NCI-H2029 (cell line): ENCODE measurements around the gene KXD1.
"Not testable (repeated sequence)": the region's sequence is repeated elsewhere in the genome, so short reads cannot be mapped to it uniquely, and the experiment has no call there.

Experiments used
- DNase-seq: peaks from one replicate; lab custom pipeline; 2025; lab: John Stamatoyannopoulos, UW

KXD1 gene

GRCh38 chr19:18580311-18580710 is 22.6 kb downstream of the KXD1 start:
- DNase-seq: no peak

GRCh38 chr19:18586306-18586705 is 28.6 kb downstream of the KXD1 start:
- no peak for DNase-seq

GRCh38 chr19:18587561-18587960 is 29.9 kb downstream of the KXD1 start:
- peak; percentile 54 for DNase-seq

- DNase-seq: no peak
Measured at GRCh38 chr19:18587962-18588610, 30.4 kb downstream of the KXD1 start.

GRCh38 chr19:18588611-18589379 is 31.1 kb downstream of the KXD1 start, which contains the start of gene REX1BD:
TSS of gene REX1BD (plus strand) at chr19:18588798. CDS start at chr19:18588802, 4 bp downstream.
- DNase-seq: peak; percentile 67

- peak; percentile 66 for DNase-seq
Measured at GRCh38 chr19:18589380-18590272, 32.0 kb downstream of the KXD1 start.

GRCh38 chr19:18590273-18591272 is 32.9 kb downstream of the KXD1 start:
- DNase-seq: peak; percentile 93

- no peak for DNase-seq
Measured at GRCh38 chr19:18591735-18592385, 34.2 kb downstream of the KXD1 start.

- not testable (repeated sequence) for DNase-seq
Measured at GRCh38 chr19:18592732-18593131, 35.1 kb downstream of the KXD1 start.

GRCh38 chr19:18593367-18594095 is 35.9 kb downstream of the KXD1 start:
- DNase-seq: no peak

- peak; percentile 44 for DNase-seq
Measured at GRCh38 chr19:18594096-18594823, 36.6 kb downstream of the KXD1 start.

- DNase-seq: no peak
Measured at GRCh38 chr19:18594824-18595373, 37.2 kb downstream of the KXD1 start.

- DNase-seq: no peak
Measured at GRCh38 chr19:18595475-18595874, 37.8 kb downstream of the KXD1 start.

- peak; percentile 71 for DNase-seq
Measured at GRCh38 chr19:18596752-18597157, 39.1 kb downstream of the KXD1 start.

GRCh38 chr19:18597809-18598660 is 40.4 kb downstream of the KXD1 start:
- DNase-seq: no peak

GRCh38 chr19:18599485-18599884 is 41.8 kb downstream of the KXD1 start:
- DNase-seq: no peak

- DNase-seq: not testable (repeated sequence)
Measured at GRCh38 chr19:18600692-18601397, 43.2 kb downstream of the KXD1 start.
